Spleen (tissue), 7 donors: Measurements from ENCODE around the gene TNS1.

Experiments used
- POLR2A ChIP-seq, 3 donors: fragments of 450-650 bp; IDR thresholded peaks; one replicate each; pipeline ENCODE4 v1.5.1; 2017; ENCODE audit warnings: antibody characterized with exemption in 3 of 3, mild to moderate bottlenecking in 1 of 3
- POLR2AphosphoS5 ChIP-seq, 3 donors: sonication (generic); formaldehyde crosslinking; IDR thresholded peaks; one replicate each; pipeline ENCODE4 v1.5.1; 2017; ENCODE audit warnings: antibody characterized with exemption in 3 of 3
- TF ChIP-seq, protein P1 (sequence below), 11 experiments: fragments of 200-600 bp in 7 of 11; fragments of 450-650 bp in 4 of 11; sonication (generic) in 4 of 11; IDR thresholded peaks in 8 of 11; conservative IDR thresholded peaks in 3 of 11; 1 replicate in 7 of 11; 2 replicates in 4 of 11; pipeline versions ENCODE4 v1.4.0 to v1.8.0; 2016 to 2021; ENCODE audit warnings: antibody characterized with exemption in 11 of 11, inconsistent platforms in 4 of 11, mild to moderate bottlenecking in 1 of 11
- donor health status: DM: no; HTN: no; CAD: no; lungs with moderate emphysema.
- donor health status: DM: no; HTN: no; CAD: no.
- donor health status: DM: no; HTN: no; CAD: no.

DNA sequence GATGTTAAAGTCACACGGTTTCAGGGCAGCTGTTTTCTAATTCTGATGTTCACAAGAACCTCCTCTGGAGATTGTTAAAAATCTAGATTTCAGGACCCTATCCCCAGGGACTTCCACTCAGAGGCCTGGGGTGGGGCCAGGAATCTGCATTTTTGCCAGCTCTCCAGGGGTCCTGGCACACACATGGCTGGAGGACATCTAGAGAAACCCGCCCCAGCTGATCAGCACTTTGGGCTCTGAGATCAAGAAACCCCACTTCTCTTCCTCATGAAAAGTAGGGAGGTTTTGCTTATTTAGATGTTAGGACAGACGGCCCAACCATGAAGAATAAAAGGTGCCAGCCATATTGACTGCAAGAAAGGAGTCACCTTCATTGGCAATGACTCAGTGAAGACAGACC lies 148.8 kb downstream of the TNS1 start:
- no peak for TF ChIP-seq POLR2AphosphoS5 (IDR thresholded peaks at IDR 0.05)
- no peak for TF ChIP-seq POLR2A (IDR thresholded peaks at IDR 0.05)
- TF ChIP-seq, protein P1, sequence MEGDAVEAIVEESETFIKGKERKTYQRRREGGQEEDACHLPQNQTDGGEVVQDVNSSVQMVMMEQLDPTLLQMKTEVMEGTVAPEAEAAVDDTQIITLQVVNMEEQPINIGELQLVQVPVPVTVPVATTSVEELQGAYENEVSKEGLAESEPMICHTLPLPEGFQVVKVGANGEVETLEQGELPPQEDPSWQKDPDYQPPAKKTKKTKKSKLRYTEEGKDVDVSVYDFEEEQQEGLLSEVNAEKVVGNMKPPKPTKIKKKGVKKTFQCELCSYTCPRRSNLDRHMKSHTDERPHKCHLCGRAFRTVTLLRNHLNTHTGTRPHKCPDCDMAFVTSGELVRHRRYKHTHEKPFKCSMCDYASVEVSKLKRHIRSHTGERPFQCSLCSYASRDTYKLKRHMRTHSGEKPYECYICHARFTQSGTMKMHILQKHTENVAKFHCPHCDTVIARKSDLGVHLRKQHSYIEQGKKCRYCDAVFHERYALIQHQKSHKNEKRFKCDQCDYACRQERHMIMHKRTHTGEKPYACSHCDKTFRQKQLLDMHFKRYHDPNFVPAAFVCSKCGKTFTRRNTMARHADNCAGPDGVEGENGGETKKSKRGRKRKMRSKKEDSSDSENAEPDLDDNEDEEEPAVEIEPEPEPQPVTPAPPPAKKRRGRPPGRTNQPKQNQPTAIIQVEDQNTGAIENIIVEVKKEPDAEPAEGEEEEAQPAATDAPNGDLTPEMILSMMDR (IDR thresholded peaks at IDR 0.05 in 8 of 11, conservative IDR thresholded peaks at IDR 0.05 in 3 of 11) = no peak
